Suppressor macrophage treated with lipopolysaccharide for 4 hours (primary cell): ENCODE results near the gene CTPS1.
A peak's percentile ranks its signal among the peaks of the same experiment; 100 is the strongest.

Experiments used
- DNase-seq: peaks from one replicate; pipeline ENCODE4 v3.0.0-alpha.2; 2020

CTPS1 gene

DNA sequence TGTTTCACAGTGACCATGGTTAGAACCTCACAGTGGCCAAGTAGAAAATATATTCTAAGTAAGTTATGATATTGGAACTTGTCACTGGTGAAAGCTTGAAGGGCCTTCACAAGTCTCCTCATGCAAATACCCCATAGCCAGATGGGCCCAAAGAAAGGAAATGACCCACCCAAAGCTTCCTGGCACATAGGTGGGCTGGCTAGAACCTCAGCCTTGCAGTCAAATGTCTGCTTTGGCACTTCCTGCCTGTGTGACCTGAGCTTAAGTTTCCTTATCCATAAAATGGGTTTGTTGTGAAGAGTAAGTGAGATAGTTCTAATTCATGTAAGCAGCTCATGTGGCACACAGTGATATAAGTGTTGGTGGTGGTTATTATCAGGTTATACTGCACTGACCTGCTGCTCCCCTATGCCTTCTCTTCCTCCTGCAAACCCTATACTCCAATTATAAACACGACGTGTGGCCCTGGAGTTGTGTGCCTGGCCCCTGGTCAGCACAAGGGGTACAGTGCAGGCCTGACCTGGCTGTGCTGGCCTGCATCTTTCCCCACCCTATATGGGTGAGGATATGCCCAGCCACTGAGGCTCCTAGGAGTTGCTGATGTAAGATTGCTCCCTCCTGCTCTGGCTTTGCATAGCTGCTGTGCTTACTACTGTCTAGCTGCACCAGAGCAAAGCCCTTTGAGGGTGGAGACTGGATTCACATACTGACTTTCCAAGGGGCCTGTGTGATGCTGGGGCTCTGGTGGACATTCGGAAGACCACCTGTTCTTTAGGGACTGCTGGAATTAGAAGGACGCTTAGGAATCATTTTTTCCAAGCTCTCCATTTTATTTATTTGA lies 46.7 kb downstream of the CTPS1 start:
- DNase-seq: no peak

DNA sequence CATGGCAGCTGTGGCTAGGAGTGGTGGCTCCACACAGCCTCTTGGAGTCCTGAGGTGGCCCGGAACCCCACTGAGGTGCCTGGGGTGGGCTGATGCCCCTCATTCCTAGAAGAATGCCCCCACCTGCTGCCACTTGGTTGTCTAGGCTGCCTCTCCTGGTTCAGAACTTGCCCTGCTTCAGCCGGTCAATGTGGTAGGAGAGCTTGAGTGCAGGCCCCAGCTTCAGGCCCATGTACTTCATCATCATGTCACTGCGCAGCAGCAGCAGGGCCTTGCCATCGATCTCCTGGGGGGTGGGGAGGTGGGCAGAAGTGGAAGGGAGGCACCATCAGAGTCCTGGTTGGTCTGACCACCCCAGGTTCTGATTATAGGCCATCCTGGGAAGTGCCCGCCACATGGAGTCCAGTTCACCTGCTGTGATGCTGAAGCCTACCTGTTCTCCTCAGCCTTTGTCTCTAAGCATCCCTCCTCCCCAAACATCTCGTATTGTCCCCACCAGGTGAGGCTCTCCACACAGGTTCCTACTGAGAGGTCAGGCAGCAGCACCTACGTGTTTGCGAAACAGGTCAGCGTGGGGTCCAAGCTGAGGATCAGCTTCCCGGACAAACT lies 48.6 kb downstream of the CTPS1 start:
- no peak for DNase-seq

DNA sequence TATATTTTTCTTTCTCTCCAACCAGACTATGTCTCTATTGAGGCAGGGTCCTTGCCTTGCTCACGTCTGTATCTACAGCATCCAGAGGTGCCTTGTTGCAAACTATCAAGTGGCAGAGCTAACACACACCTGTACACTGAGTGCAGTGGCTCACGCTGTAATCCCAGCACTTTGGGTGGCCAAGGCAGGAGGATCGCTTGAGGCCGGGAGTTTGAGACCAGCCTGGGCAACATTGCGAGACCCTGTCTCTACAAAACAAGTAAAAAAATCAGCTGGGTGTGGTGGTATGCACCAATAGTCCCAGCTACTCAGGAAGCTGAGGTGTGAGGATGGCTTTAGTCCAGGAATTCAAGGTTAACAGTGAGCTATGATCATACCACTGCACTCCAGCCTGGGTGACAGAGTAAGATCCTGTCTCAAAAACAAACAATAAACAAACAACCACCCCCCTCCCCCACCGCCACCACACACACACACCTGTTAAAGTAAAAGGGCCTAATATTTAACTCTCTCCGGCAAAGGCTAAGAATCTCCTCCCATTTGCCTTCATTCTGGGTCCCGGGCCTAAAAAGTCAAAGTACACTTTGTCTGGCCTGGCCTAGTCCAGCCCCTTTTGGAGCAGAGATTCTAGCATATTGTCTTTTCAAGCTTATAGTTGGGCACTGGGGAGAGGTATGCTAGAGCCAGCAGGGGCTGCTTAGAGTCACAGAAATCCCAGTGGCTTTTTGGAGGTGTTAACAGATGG lies 51.5 kb downstream of the CTPS1 start:
- no peak for DNase-seq

DNA sequence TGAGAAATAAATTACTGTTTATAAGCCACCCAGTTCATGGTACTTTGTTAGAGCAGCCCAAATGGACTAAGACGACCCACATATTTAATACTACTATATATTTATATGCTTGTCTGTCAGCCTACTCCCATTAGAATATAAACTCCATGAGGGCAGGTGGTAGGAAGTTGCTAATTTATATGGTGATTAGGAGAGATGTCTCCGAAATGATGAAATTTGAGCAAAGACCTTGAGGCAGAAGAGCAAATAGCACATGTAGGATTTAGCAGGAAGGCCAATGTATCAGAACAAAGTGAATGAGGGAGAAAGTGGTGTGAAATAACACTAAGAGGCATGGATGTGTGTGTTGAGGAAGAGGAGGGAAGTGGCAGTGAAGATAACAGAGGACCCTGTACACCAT lies 52.7 kb downstream of the CTPS1 start:
- DNase-seq: no peak

DNA sequence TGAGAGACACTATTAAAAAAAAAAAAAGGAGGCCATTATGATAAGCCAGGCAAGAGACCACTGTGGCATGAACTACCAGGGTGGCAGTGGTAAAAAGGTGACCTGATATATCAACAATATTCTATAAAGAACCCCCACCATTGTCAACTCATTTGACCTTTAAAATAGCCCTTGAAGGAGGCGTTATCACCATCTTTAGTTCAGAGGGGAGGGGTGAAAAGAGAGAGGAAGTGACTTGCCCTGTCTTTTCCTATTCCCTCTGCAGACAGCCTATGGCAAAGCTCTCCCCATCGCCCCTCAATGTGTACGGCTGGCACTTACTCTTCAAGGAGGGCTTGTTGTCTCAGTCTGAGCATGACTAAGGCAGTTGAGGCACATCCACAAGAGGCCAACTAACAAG lies 53.8 kb downstream of the CTPS1 start:
- DNase-seq: no peak

DNA sequence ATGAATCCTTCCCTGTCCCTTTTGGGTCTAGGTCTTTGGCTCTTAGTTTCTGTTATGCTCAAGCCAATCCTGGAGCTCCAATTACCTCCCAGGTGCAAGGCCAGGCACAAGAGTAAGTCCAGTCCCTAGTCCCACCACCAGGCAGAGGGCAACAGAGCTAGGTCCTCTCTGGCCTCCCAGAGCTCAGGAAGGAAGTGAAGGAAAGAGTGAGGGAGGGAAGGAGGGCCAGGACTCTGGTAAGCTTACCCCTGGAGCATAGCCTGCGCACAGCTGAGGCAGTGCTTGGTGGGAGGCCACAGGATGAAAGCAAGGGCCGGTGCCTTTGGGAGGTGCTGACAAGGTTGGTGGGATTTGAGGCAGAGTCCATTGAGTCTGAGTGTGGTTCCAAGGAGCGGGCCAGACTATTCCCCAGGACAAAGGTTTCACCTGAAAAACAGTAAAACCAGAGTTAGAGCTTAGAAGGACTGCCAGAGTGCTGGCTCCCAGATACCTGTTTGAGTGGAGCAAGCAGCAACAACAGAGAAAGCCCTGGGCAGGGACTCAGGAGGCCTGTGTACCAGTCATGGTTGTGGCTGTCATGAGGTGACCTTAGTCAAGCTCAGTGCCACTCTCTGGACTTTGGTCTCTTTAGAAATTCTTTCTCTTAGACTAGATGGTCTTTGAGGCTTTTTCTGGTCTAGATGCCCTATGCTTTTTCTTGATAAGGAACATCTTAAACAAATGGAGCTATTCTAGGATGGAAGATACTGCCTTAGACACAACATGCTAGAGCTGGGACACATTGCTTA lies 57.8 kb downstream of the CTPS1 start:
- no peak for DNase-seq

DNA sequence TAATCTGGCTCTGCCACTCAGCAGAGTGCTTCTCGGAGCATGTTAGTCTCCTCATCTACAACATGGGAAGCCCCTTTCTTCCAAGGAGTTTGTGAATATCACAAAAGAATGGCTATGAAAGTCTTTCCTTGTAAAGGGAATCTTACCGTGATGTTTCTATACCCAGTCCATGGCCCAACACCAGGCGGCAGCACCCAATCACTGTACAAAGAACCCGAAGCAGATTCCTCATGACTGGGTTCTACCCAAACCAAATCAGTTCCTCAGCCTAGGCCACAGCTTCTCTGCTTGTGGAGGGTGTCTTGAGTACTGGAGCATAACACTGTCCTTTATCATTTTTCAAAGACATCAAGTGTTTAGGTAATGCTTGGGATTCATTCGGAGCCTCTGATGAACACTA lies 58.6 kb downstream of the CTPS1 start:
- DNase-seq: no peak

DNA sequence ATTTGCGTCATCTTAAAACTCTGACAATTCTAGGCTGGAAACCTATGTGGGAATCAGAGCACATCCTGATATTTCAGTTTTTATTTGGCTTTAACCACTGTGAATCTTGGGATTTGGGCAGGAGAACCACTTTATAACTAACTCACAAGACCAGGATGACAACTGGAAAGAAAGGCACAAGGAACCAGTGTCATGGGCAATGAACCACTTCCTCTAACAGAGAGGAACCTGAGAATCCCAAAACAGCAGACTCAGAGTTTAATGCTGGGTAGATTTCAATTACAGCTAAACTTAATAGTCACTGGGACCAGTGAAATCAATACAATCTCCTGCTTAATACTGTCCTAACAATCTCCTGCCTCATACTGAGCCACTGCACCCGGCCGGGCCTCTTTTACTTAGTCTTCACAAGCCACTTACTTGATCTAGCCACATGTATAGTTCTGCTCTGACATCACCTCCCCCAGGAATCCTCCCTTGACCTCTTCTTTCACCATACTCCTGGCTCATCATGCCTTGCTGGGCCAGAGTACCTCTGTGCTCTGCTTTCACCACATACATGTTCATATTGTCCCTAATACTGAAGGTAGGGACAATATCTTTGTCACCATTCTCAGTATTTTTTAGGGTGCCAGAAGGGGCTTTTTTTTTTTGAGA lies 62.2 kb downstream of the CTPS1 start:
- DNase-seq: peak; percentile 43

DNA sequence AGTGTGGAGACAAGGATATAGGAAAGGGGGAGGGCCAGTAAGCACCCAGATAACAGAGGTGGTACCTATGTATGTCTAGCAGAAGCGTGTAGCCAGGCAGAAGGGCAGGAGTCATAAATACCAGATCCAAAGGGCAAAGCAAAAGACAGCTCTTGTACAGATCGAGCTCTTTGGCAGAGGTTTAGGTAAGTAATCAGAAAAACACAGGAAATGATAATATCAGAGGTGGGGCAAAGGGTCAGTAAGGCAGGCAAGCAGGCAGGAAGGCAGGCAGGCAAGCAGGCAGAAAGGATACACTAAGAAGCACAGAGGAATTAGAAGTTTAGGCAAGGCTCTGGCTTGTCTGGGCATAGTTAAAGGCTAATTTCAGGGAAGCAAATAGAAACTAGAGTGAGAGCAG lies 64.7 kb downstream of the CTPS1 start:
- DNase-seq: no peak

DNA sequence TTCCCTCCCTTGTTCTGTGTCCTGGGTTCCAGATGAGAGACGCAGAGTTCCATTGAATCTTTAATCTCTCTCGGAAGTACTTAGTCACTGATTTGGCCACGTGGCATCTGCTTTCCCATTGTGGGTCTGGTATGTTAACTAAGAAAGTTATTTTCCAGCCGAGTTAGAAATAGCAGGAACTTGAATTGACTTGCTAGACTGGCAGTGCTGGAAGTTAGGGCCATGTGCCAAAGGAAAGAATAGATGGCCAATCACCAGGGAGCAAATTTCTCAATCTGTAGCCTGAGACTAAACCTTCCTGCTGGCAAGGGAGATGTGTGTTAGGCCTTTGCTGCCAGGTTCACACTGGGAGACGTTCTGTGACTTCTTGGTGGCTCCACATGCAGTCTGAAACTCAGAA lies 66.2 kb downstream of the CTPS1 start:
- DNase-seq: no peak

DNA sequence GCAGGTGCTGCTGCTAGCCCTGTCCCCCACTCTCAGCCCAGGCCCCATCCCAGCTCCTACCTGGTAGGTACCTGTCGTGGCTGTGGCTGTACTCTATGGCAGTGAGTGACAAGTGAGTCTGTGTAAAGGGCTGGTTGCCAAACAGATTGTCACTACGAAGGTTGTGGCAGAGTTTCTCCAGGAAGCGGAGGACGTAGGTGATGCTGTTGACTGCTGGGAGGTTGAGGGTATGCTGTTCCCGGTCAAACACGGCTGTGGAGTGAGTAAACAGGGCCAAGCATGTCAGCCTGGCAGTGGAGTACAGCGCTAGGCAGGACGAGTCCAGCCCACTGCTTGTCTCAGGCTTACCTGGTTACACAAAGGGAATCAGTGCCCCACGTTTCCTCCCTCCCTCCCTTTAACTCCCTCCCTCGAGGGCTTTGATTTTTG lies 66.9 kb downstream of the CTPS1 start:
- no peak for DNase-seq

DNA sequence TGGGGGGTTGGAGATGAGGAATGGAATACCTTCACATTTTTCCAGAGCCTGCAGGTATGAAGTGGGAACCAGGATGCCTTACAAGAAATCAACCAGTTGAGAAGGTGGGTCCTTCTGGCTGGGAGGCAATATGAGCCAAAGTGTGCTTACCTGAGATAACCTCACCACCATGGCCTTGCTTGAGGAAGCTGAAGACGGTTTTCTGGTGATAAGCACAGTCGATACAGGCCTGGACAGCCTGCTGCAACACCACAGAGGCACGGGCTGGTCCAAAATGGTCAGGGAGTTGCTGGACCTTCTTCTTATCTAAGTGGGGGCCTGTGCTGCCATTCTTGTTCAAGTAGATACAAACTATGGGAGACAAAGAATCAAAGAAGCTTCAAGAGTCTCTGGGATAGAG lies 69.0 kb downstream of the CTPS1 start:
- no peak for DNase-seq

DNA sequence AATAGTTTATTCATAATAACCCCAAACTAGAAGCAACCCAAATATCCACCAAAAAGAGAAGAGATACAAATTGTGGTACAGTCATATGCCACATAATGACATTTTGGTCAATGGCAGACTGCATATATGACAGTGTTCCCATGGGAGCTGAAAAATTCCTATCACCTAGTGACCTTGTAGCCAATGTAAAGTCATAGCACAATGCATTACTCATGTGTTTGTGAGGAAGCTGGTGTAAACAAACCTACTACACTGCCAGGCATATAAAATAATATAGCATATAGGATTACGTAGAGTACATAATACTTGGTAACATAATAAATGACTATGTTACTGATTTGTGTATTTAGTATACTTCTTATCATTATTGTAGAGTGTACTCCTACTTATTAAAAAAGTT lies 71.5 kb downstream of the CTPS1 start:
- DNase-seq: no peak

DNA sequence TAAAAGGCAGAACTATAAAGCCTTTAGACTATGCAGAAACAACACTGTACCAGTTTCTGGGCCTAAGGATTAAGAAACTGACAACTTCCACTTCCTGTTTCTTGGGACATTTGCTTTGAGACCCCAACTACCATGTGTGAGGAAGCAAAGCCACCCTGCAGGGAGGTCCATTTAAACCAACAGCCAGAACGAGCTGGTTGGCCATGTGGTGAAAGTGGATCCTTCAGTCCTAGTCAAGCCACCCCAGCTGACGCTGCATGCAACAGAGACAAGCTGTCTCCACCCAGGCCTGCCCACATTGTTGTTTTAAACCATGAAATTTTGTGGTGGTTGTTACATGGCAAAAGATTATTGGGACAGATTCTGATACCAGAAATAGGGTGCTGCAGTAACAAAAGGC lies 73.8 kb downstream of the CTPS1 start:
- DNase-seq: peak; percentile 34

DNA sequence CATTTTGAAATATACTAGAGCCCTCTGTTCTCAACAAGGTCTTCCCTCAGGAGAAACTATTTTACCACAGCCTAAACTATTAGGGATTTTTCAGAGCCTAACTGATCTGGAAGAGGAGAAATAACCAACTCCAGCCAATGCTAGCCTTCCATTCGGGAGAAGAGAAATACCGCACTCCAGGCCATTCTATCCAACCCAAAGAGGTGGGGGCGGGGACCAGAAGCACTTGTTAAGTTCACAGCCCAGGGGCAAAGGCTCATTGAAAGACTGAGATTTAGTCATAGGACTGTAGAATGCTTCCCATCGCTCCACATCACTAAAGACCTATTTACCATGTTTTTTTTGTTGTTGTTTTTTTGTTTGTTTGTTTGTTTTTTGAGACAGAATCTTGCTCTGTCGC lies 77.4 kb downstream of the CTPS1 start:
- DNase-seq: no peak
